ENCODE measurements around the gene SEMA3A. TPM values are rescaled to one million over a fixed set of nuclear protein-coding genes. Genes with fewer than 3 reads are reported as not detected.

The SEMA3A gene
- polyA plus RNA-seq, 1 experiment, result 6.8 TPM

- peak; percentile 33; the same call in 1 of the 2 replicates for TF ChIP-seq CTCF (IDR thresholded peaks at IDR 0.05; ENCODE audit: insufficient read depth, low read depth, low read length)
- no peak overlapping the region for H3K4me3 ChIP-seq (ENCODE audit: low read depth, low read length)
- no peaks in the 10 kb centered on the region for H3K36me3 ChIP-seq (ENCODE audit: control insufficient read depth, insufficient read depth, low read length)
- no peaks in the 10 kb centered on the region for H3K27me3 ChIP-seq (ENCODE audit: control insufficient read depth, insufficient read depth, low read length)
- DNase-seq (ENCODE audit: low read depth), result no peak
- POLR2A ChIA-PET, result no interaction called here
- CTCF ChIA-PET, result interaction anchor here (0.8 to 6.1 kb wide), 4 partner anchors 10 to 1066 kb away, joined by 3 to 53 read pairs (median 3); no protein-coding TSS in a partner anchor
These were observed 247.3 kb downstream of the SEMA3A start for GRCh38 chr7:83947260-83947659.

GRCh38 chr7:83946801-83947200 is 247.8 kb downstream of the SEMA3A start:
- no peaks in the 10 kb centered on the region for H3K27me3 ChIP-seq (ENCODE audit: control insufficient read depth, insufficient read depth, low read length)
- ChIA-PET POLR2A (no interaction called here), CTCF (interaction anchor here (1.2 to 6.1 kb wide), 2 partner anchors 12 to 1067 kb away, joined by 3 to 53 read pairs; no protein-coding TSS in a partner anchor)
- no peak overlapping the region for H3K4me3 ChIP-seq (ENCODE audit: low read depth, low read length)
- no peaks in the 10 kb centered on the region for H3K36me3 ChIP-seq (ENCODE audit: control insufficient read depth, insufficient read depth, low read length)
- DNase-seq (ENCODE audit: low read depth), result no peak
- no peak for TF ChIP-seq CTCF (IDR thresholded peaks at IDR 0.05; ENCODE audit: insufficient read depth, low read depth, low read length)

GRCh38 chr7:83941300-83941699 is 253.3 kb downstream of the SEMA3A start:
- no peak overlapping the region for H3K4me3 ChIP-seq (ENCODE audit: low read depth, low read length)
- DNase-seq (ENCODE audit: low read depth), result no peak
- H3K36me3 ChIP-seq (ENCODE audit: control insufficient read depth, insufficient read depth, low read length), result no peaks in the 10 kb centered on the region
- H3K27me3 ChIP-seq (ENCODE audit: control insufficient read depth, insufficient read depth, low read length), result no peaks in the 10 kb centered on the region
- CTCF ChIA-PET, result interaction anchor here (12.9 kb wide), 1 partner anchor 1084 kb away, joined by 205 read pairs; no protein-coding TSS in a partner anchor
- TF ChIP-seq CTCF (IDR thresholded peaks at IDR 0.05; ENCODE audit: insufficient read depth, low read depth, low read length), result no peak
- POLR2A ChIA-PET, result no interaction called here

- TF ChIP-seq CTCF (IDR thresholded peaks at IDR 0.05; ENCODE audit: insufficient read depth, low read depth, low read length), result no peak
- no peak for DNase-seq (ENCODE audit: low read depth)
- no peak overlapping the region for H3K4me3 ChIP-seq (ENCODE audit: low read depth, low read length)
- no peaks in the 10 kb centered on the region for H3K36me3 ChIP-seq (ENCODE audit: control insufficient read depth, insufficient read depth, low read length)
- ChIA-PET POLR2A (no interaction called here), CTCF (interaction anchor here (3.4 to 12.9 kb wide), 2 partner anchors 18 to 1087 kb away, joined by 24 to 205 read pairs; no protein-coding TSS in a partner anchor)
- no peaks in the 10 kb centered on the region for H3K27me3 ChIP-seq (ENCODE audit: control insufficient read depth, insufficient read depth, low read length)
These were observed 256.7 kb downstream of the SEMA3A start for GRCh38 chr7:83937930-83938329.

- ChIA-PET POLR2A (no interaction called here), CTCF (interaction anchor here (0.6 to 12.9 kb wide), 33 partner anchors 10 to 1860 kb away, joined by 3 to 205 read pairs (median 3); partner anchors contain the start of gene SEMA3A)
- peak; percentile 91 for TF ChIP-seq CTCF (IDR thresholded peaks at IDR 0.05; ENCODE audit: insufficient read depth, low read depth, low read length)
- no peaks in the 10 kb centered on the region for H3K27me3 ChIP-seq (ENCODE audit: control insufficient read depth, insufficient read depth, low read length)
- H3K4me3 ChIP-seq (ENCODE audit: low read depth, low read length), result no peak overlapping the region
- DNase-seq (ENCODE audit: low read depth), result peak; percentile 17
- H3K36me3 ChIP-seq (ENCODE audit: control insufficient read depth, insufficient read depth, low read length), result no peaks in the 10 kb centered on the region
These were observed 258.4 kb downstream of the SEMA3A start for GRCh38 chr7:83936056-83936708.
